ENCODE measurements around the gene BRWD1.
"Not testable (repeated sequence)": the region's sequence is repeated elsewhere in the genome, so short reads cannot be mapped to it uniquely, and the experiment has no call there.

Gene BRWD1

DNA sequence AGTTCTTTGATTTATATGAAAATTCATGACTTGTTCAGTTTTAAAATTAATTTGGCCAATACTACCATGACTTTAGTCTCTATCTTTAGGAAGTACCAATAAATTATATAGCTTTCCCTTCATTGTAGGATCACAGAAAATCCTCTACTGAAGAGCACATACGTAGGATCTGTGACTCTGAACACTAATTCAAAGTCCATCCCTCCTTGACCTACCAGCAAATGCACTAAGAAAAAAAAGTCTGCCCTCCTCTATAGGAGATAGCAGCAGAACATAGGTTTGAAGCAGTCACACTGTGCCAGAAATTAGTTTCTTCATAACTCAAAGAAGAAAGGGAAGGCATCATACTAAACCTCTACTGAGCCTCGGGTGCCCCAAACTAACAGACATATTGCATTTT is 16.5 kb downstream of the BRWD1 start:
- in situ Hi-C loops (cut with HindIII; ENCODE audit: low sequenced_read_pairs): no loop called here

GRCh38 chr21:39288987-39289386 is 24.4 kb downstream of the BRWD1 start:
- in situ Hi-C loops (cut with HindIII; ENCODE audit: low sequenced_read_pairs): no loop called here

DNA sequence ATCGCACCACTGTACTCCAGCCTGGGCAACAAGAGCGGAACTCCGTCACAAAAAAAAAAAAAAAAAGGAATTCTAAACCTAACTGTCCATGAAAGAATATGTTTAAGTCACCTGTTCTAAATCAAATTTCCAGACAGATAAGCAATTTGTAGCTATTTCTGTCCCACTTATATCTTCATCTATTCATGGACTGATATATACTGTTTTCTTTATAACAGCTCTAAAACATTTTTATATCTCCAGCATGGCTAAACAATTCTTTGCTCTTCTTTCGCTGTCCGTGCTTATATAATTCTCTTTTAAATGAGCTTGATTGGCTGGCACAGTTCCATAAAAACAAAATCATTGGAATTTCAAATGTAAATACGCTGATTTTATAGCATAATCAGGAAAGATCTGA is 30.5 kb downstream of the BRWD1 start:
- in situ Hi-C loops (cut with HindIII; ENCODE audit: low sequenced_read_pairs): no loop called here

- in situ Hi-C loops (cut with HindIII; ENCODE audit: low sequenced_read_pairs): no loop called here
Observed at GRCh38 chr21:39281853-39282252, 31.6 kb downstream of the BRWD1 start.

DNA sequence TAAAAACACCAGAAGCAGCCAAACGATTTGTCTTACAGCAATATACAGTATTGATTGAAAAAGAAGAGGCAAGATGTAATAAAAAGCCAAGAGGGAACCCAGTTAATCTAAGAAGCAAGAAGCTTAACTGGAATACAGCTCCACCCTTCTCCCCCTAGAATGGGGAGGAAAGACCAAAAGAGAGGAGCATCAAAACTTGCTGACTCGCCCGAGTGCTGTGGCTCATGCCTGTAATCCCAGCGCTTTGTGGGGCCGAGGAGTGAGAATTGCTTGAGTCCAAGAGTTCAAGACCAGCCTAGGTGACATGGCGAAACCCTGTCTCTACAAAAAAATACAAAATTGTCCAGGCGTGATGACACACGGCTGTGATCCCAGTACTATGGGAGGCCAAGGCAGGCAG is 32.2 kb downstream of the BRWD1 start:
- in situ Hi-C loops (cut with HindIII; ENCODE audit: low sequenced_read_pairs): no loop called here

DNA sequence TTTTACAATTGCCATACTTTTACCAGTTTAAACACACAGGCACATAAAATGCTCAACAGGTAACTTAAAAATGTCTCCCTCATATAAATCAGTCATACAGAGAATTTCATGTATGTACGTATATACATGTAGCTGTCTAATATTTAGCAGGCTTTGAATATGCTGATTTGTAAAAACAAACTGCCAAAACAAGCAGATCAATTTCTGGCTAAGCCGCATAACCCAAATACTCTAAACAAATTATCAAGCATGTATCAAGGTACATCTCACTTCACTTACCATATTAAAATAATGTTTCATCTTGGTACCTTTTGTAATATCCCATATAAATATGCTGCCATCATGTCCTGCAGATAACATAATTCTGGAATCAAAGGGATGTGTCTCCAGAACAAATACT is 43.8 kb downstream of the BRWD1 start:
- in situ Hi-C loops (cut with HindIII; ENCODE audit: low sequenced_read_pairs): no loop called here

- in situ Hi-C loops (cut with HindIII; ENCODE audit: low sequenced_read_pairs): no loop called here
Observed at GRCh38 chr21:39265603-39266002, 47.8 kb downstream of the BRWD1 start.

- in situ Hi-C loops (cut with HindIII; ENCODE audit: low sequenced_read_pairs): no loop called here
Observed at GRCh38 chr21:39263372-39263771, 50.1 kb downstream of the BRWD1 start.

GRCh38 chr21:39258207-39258606 is 55.2 kb downstream of the BRWD1 start:
- in situ Hi-C loops (cut with HindIII; ENCODE audit: low sequenced_read_pairs): no loop called here

GRCh38 chr21:39251326-39251725 is 62.1 kb downstream of the BRWD1 start:
- in situ Hi-C loops (cut with HindIII; ENCODE audit: low sequenced_read_pairs): no loop called here

- in situ Hi-C loops (cut with HindIII; ENCODE audit: low sequenced_read_pairs): no loop called here
Observed at GRCh38 chr21:39238275-39238674, 75.2 kb downstream of the BRWD1 start.

DNA sequence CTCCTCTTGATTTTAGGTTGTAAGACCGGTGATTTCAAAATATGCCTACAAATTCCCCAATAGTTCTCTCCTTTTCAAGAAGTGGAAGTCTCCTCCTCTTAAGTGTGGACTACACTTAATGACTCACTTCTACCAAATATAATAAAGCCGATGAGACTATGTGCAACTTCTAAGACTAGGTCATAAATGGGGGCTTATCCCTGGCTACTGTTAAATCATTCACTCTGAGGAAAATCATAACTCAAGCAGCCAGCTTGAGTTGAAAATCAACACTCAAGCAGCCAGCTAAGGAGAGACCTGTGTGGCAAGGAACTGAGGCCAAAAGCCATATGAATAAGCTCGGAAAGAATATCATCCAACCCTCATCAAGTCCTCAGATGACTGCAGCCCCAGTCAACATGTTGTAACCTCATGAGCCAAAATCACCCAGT is 80.6 kb downstream of the BRWD1 start:
- in situ Hi-C loops (cut with HindIII; ENCODE audit: low sequenced_read_pairs): no loop called here

GRCh38 chr21:39224930-39225329 is 88.5 kb downstream of the BRWD1 start:
- in situ Hi-C loops (cut with HindIII; ENCODE audit: low sequenced_read_pairs): no loop called here

DNA sequence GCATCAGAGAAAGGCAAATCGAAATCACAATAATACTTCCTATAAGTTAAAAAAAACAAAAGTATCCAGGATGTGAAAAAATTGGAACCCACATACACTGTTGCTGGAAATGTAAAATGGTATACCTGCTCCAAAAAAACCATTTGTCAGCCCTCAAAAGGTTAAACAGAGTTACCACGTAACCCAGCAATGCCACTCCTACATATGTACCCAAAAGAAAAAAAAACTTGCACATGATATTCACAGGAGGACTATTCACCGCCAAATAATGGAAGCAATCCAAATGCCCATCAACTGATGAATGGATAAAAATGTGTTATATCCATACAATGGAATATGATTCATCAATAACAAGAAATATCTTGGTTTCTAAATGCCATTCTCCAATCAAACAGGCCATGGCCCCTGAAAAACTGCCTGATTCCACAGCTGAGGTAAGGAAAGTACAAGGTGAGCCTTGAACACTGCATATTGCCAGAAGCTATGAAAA is 91.4 kb downstream of the BRWD1 start:
- in situ Hi-C loops (cut with HindIII; ENCODE audit: low sequenced_read_pairs): no loop called here

DNA sequence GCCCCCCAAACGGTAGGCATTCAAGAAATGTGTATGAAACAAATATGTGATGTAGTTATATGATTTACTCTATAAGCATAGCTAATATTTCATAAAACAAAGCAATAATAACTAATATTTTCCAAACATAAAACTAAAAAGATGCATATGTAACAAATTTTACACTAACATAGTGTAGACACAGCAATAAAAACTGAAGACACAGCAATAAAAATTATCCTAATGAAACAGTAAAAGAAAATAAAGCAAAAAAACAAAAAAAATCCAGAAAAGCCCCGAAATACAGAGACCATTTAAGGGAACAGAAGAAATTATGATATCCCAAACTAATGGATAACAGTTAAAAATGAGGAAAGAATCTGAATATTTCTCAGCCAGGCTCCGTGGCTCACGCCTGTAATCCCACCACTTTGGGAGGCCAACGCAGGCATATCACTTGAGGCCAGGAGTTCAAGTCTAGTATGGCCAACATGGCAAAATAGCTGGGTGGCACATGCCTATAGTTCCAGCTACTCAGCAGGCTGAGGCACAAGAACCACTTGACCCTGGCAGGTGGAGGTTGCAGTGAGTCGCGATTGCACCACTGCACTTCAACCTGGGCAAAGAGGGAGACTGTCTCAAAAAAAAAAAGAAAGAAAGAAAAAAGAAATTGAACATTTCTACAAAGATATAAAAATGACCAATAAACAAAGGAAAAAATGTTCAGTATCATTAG is 92.0 kb downstream of the BRWD1 start:
- in situ Hi-C loops (cut with HindIII; ENCODE audit: low sequenced_read_pairs): no loop called here

DNA sequence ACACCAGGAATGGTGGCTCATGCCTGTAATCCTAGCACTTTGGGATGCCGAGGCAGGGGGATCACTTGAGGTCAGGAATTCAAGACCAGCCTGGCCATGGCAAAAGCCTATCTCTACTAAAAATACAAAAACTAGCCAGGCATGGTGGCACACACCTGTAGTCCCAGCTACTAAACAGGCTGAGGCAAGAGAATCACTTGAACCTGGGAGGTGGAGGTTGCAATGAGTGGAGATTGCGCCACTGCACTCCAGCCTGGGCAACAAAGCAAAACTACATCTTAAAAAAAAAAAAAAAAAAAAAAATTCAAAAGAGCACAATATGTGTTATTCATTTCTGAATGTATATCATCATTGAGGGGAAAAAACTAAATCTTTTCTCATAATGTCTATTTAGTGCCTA is 92.6 kb downstream of the BRWD1 start:
- in situ Hi-C loops (cut with HindIII; ENCODE audit: low sequenced_read_pairs): not testable (repeated sequence)

DNA sequence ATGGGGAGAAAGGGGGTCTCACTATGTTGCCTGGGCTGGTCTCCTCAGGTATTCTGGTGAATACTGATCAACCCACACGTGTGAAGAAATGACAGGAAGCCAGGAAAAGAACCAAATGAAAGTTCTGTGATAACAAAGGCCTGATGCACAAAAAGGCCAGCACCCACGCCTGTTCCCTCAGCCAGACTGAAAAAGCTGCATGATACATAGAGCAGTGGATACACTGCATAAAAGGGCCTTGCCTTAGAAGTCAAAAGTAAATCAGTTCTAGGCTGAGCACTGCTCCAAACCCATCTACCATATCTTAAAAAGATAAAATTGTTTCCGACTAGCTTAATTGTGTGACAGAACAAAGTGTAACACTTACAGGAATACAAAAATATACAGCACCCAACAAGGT is 93.3 kb downstream of the BRWD1 start:
- in situ Hi-C loops (cut with HindIII; ENCODE audit: low sequenced_read_pairs): no loop called here

DNA sequence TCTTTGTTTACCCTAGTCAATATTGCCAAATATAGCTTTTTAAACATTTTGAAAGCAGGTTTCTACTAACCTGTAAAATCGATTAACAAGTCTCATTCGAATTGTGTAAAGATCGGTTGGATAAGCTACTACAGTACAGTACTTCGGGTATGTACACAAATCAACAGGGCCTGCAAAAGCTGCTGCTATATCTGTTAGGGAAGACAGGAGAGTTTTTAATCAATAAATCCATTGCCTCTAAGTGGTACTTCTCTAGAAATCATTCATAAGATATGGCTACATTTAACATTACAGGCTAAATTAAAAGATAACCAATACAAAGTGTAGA is 95.4 kb downstream of the BRWD1 start:
- in situ Hi-C loops (cut with HindIII; ENCODE audit: low sequenced_read_pairs): no loop called here

- in situ Hi-C loops (cut with HindIII; ENCODE audit: low sequenced_read_pairs): no loop called here
Observed at GRCh38 chr21:39217356-39218081, 95.9 kb downstream of the BRWD1 start.

- in situ Hi-C loops (cut with HindIII; ENCODE audit: low sequenced_read_pairs): no loop called here
Observed at GRCh38 chr21:39216290-39216689, 97.1 kb downstream of the BRWD1 start.

- in situ Hi-C loops (cut with HindIII; ENCODE audit: low sequenced_read_pairs): no loop called here
Observed at GRCh38 chr21:39215078-39215477, 98.4 kb downstream of the BRWD1 start.

DNA sequence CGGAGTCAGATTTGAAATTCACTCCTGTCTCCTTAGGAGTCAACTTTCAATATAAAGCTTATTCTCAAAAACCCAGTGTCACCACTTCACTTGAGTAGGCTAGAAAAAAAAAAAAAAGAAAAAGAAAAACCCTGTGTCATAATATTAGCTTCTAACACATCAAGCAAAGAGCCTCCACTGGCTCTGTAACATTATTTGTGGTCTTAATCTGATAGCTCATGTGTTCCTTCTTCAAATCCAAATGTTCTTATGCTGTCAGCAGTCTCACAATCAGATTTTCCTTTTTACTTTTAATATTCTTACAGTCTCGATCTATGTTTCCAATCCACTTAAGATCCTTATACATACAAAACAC is 104.1 kb downstream of the BRWD1 start:
- in situ Hi-C loops (cut with HindIII; ENCODE audit: low sequenced_read_pairs): no loop called here
